Measurements from ENCODE around the gene ECE2.

Gene ECE2

DNA sequence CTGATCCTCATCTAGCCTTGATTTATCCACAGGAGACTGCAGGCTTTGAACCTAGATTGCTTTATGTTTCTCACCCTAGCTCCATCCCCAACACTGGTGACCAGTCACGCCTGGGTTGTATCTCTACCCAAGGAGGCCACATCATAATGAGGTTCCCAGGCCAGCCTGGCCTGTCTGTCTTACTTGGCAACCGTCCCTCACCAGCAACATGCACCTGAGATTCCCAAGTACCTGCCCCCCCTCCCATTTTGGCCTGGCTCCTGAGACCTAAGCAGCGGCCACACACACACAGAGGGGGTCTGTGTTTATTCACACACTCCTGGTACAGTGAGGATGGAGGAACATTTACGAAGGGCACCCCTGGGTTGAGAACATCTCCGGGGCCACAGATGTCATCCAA is 16.9 kb upstream of the ECE2 start:
- Histone ChIP-seq H3K27me3 (ENCODE audit: insufficient read depth, low read length) (peaks cover 10% of the 10 kb centered on the region; the same call in 1 of the 2 replicates), H3K4me1 (ENCODE audit: insufficient read depth, low read length, severe bottlenecking) (peaks cover 12% of the 10 kb centered on the region), H3K9me3 (ENCODE audit: low read length) (no peaks in the 10 kb centered on the region), H3F3A (ENCODE audit: insufficient read depth, low read length) (no peaks in the 10 kb centered on the region), H4K20me1 (ENCODE audit: insufficient read depth, low read length) (no peaks in the 10 kb centered on the region), H3K9me2 (ENCODE audit: low read depth, low read length) (no peaks in the 10 kb centered on the region), H3K9ac (ENCODE audit: low read length) (no peak overlapping the region), H3K4me3 (ENCODE audit: low read depth, low read length, poor library complexity, severe bottlenecking) (no peak overlapping the region), H2AFZ (ENCODE audit: low read length) (no peak overlapping the region), H3K27ac (ENCODE audit: low read depth, low read length, poor library complexity, severe bottlenecking) (no peak overlapping the region), H3K4me2 (ENCODE audit: low read length) (no peak overlapping the region), H3K79me2 (ENCODE audit: insufficient read depth, low read length) (no peaks in the 10 kb centered on the region), H3K36me3 (ENCODE audit: insufficient read depth, low read length) (no peaks in the 10 kb centered on the region; the same call in 1 of the 2 replicates)
- TF ChIP-seq EZH2 (IDR thresholded peaks at IDR 0.05; ENCODE audit: borderline replicate concordance, low read length), result no peak
- TF ChIP-seq, protein P1, sequence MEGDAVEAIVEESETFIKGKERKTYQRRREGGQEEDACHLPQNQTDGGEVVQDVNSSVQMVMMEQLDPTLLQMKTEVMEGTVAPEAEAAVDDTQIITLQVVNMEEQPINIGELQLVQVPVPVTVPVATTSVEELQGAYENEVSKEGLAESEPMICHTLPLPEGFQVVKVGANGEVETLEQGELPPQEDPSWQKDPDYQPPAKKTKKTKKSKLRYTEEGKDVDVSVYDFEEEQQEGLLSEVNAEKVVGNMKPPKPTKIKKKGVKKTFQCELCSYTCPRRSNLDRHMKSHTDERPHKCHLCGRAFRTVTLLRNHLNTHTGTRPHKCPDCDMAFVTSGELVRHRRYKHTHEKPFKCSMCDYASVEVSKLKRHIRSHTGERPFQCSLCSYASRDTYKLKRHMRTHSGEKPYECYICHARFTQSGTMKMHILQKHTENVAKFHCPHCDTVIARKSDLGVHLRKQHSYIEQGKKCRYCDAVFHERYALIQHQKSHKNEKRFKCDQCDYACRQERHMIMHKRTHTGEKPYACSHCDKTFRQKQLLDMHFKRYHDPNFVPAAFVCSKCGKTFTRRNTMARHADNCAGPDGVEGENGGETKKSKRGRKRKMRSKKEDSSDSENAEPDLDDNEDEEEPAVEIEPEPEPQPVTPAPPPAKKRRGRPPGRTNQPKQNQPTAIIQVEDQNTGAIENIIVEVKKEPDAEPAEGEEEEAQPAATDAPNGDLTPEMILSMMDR (IDR thresholded peaks at IDR 0.05; ENCODE audit: low read length), result no peak

DNA sequence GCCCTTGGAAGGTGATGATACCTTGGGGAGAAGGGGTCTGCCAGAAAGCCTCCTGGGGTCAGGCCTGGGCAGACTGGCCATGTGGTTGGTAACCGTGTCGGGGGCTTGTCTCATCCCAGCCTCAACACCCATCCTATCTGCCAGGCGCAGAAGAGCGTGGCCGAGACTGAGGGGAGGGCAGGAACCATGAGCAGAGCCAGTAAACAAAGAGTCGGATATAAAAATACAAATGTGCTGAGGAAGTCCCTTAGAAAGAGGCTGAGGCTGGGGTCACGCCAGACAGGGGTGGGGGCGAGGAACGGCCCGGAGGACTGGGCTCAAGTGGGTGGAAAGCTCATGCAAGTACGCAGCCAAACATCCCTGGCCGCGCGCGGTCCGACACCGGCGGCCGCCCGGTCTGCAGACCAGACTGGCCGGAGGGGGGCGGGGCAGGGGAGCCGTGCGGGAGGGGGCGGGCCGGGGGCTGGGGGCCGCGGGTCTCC is 16.4 kb upstream of the ECE2 start:
- Histone ChIP-seq H3K36me3 (ENCODE audit: insufficient read depth, low read length) (no peaks in the 10 kb centered on the region; the same call in 1 of the 2 replicates), H3K79me2 (ENCODE audit: insufficient read depth, low read length) (no peaks in the 10 kb centered on the region), H3F3A (ENCODE audit: insufficient read depth, low read length) (no peaks in the 10 kb centered on the region), H3K9me2 (ENCODE audit: low read depth, low read length) (no peaks in the 10 kb centered on the region), H2AFZ (ENCODE audit: low read length) (no peak overlapping the region), H3K27me3 (ENCODE audit: insufficient read depth, low read length) (peaks cover 10% of the 10 kb centered on the region; the same call in 1 of the 2 replicates), H3K9me3 (ENCODE audit: low read length) (no peaks in the 10 kb centered on the region), H3K9ac (ENCODE audit: low read length) (no peak overlapping the region), H3K4me3 (ENCODE audit: low read depth, low read length, poor library complexity, severe bottlenecking) (no peak overlapping the region), H3K4me2 (ENCODE audit: low read length) (no peak overlapping the region), H3K4me1 (ENCODE audit: insufficient read depth, low read length, severe bottlenecking) (peaks cover 12% of the 10 kb centered on the region), H3K27ac (ENCODE audit: low read depth, low read length, poor library complexity, severe bottlenecking) (no peak overlapping the region), H4K20me1 (ENCODE audit: insufficient read depth, low read length) (no peaks in the 10 kb centered on the region)
- TF ChIP-seq, protein P1 (IDR thresholded peaks at IDR 0.05; ENCODE audit: low read length), result no peak
- TF ChIP-seq EZH2 (IDR thresholded peaks at IDR 0.05; ENCODE audit: borderline replicate concordance, low read length), result no peak

DNA sequence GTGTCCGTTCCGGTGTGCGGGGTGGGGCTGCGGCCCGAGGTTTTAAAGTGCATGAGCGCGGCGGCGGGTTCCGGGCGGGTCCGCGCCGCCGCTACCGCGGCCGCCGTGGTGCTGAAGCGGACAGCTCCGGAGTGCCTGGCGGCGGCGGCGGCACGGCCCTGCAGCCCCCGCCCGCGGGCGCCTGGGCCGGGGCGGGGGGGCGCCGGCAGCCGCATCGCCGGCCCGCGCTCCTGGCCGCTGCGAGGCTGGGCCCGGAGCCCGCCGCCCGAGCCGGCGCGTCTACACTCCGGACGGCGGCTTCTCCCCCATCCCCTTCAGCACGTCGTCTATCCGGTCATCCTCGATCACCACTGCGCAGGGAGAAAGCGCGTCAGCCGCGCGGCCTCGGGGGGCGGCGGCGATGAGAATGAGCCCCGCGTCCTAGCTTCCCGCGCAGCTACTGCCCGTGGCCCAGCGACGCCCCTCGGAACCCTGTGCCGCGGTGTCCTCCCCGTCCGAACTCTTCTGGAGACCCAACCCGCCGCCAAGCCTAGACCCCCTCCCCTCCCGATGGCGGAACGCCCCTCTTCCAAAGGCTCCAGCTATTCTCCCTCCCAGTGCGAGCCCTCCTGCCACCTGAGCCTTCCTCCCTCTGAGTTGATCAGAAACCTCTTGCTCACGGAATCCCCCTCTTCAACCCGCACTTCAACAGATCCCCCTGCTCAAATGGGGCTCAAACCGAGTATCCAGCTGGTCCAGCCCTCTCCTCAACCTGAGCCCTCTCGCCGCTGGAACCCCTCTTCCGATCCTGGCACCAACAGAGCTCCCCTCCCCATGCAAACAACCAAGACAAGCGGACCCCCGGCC is 15.7 kb upstream of the ECE2 start:
- peaks cover 10% of the 10 kb centered on the region; the same call in 1 of the 2 replicates for H3K27me3 ChIP-seq (ENCODE audit: insufficient read depth, low read length)
- peak overlapping the region; percentile 62 for H3K4me3 ChIP-seq (ENCODE audit: low read depth, low read length, poor library complexity, severe bottlenecking)
- no peaks in the 10 kb centered on the region for H3F3A ChIP-seq (ENCODE audit: insufficient read depth, low read length)
- TF ChIP-seq, protein P1 (IDR thresholded peaks at IDR 0.05; ENCODE audit: low read length), result no peak
- TF ChIP-seq EZH2 (IDR thresholded peaks at IDR 0.05; ENCODE audit: borderline replicate concordance, low read length), result no peak
- H3K27ac ChIP-seq (ENCODE audit: low read depth, low read length, poor library complexity, severe bottlenecking), result no peak overlapping the region
- H3K4me2 ChIP-seq (ENCODE audit: low read length), result peak overlapping the region; percentile 82
- no peaks in the 10 kb centered on the region; the same call in 1 of the 2 replicates for H3K36me3 ChIP-seq (ENCODE audit: insufficient read depth, low read length)
- H3K9me2 ChIP-seq (ENCODE audit: low read depth, low read length), result no peaks in the 10 kb centered on the region
- H3K4me1 ChIP-seq (ENCODE audit: insufficient read depth, low read length, severe bottlenecking), result peaks cover 12% of the 10 kb centered on the region
- H3K79me2 ChIP-seq (ENCODE audit: insufficient read depth, low read length), result no peaks in the 10 kb centered on the region
- no peaks in the 10 kb centered on the region for H4K20me1 ChIP-seq (ENCODE audit: insufficient read depth, low read length)
- no peak overlapping the region for H3K9ac ChIP-seq (ENCODE audit: low read length)
- H2AFZ ChIP-seq (ENCODE audit: low read length), result no peak overlapping the region
- no peaks in the 10 kb centered on the region for H3K9me3 ChIP-seq (ENCODE audit: low read length)

Measured in OCI-LY1 (cell line).